Esophagus muscularis mucosa (tissue), 4 donors: Measurements from ENCODE around the gene SLC35F5. TPM values are rescaled to one million over a fixed set of nuclear protein-coding genes. Genes with fewer than 3 reads are reported as not detected.

Experiments used
- small RNA-seq, 3 donors: library from RNA; depleted of rRNA; stranded (forward); fragments of <200 nt; gene quantifications; one replicate each; pipeline ENCODE3, GENCODE V24; 2016
- total RNA-seq, 4 donors: library from RNA; depleted of rRNA; stranded (reverse); fragments of >200 nt; gene quantifications; one replicate each; pipeline versions ENCODE4 v1.1.0 to v1.2.1, GENCODE V29; 2016

Gene SLC35F5
- total RNA-seq, 4 donors from 2014 or later, result 40.9 to 53.2 (median 48.0) TPM

Small RNA genes within 50 kb of the gene (small RNA-seq; reads per million reads assigned to genes)
- gene MIR4782, result 0 reads per million in 3 donors
- 0 reads per million in 3 donors for gene RNU6-744P

Other genes with a start within 250 kb of the SLC35F5 start
- gene RABL2A, start 129.4 kb downstream of the SLC35F5 start, total RNA-seq, result 10 to 100 TPM in 2 of 4 donors, 1 to 10 TPM in 2; 6.5 to 17.9 (median 9.1) TPM
- 100 to 1,000 TPM; 163 to 198 (median 188) TPM for gene ACTR3, start 133.4 kb upstream of the SLC35F5 start, total RNA-seq